ENCODE data around the gene SNX25.

DNA sequence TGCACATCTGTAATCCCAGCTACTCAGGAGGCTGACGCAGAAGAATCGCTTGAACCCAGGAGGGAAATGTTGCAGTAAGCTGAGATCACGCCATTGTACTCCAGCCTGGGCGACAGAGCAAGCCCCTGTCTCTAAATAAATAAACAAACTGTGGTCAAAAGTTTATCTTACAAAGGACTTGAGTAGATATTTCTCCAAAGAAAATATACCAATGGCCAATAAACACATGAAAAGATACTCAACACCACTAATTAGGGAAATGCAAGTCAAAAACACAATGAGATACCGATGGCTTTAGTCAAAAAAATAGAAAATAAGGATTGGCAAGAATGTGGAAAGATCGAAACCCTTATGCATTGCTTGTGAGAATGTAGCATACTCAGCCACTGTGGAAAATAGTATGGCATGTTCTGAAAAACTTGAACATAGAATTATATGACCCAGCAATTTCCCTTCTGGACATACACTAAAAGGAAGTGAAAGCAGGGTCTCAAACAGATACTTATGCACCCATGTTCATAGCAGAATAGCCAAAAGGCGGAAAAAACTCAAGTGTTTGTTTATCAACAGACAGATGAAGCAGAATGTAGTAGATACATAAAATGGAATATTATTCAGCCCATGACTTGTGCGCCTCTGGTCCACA lies 3.6 kb upstream of the SNX25 start:
- TF ChIP-seq CTCF (IDR thresholded peaks at IDR 0.05): no peak
- TF ChIP-seq POLR2A (IDR thresholded peaks at IDR 0.05): no peak
